ENCODE data around the gene PRSS36.
"Not testable (repeated sequence)": the region's sequence is repeated elsewhere in the genome, so short reads cannot be mapped to it uniquely, and the experiment has no call there.

PRSS36 gene

GRCh38 chr16:31183432-31184428 lies 33.9 kb upstream of the PRSS36 start:
- H3K4me3 ChIP-seq (replicated peaks; ENCODE audit: low read depth, low read length), result peak overlapping the region; percentile 86
- no peak for DNase-seq (ENCODE audit: extremely low read depth, low read depth)
- TF ChIP-seq CTCF (IDR thresholded peaks at IDR 0.05; ENCODE audit: low read depth, low read length, missing control alignments), result no peak

- no peak for DNase-seq (ENCODE audit: extremely low read depth, low read depth)
- H3K4me3 ChIP-seq (replicated peaks; ENCODE audit: low read depth, low read length), result peak overlapping the region; percentile 86
- TF ChIP-seq CTCF (IDR thresholded peaks at IDR 0.05; ENCODE audit: low read depth, low read length, missing control alignments), result no peak
Observed at GRCh38 chr16:31182391-31182790, 32.5 kb upstream of the PRSS36 start.

- H3K4me3 ChIP-seq (replicated peaks; ENCODE audit: low read depth, low read length), result peak overlapping the region; percentile 86
- no peak for TF ChIP-seq CTCF (IDR thresholded peaks at IDR 0.05; ENCODE audit: low read depth, low read length, missing control alignments)
- no peak for DNase-seq (ENCODE audit: extremely low read depth, low read depth)
Observed at GRCh38 chr16:31181102-31181830, 31.4 kb upstream of the PRSS36 start.

- DNase-seq (ENCODE audit: extremely low read depth, low read depth), result peak; percentile 63
- peak within 1 kb of the TSS; percentile 86 for H3K4me3 ChIP-seq (replicated peaks; ENCODE audit: low read depth, low read length)
- TF ChIP-seq CTCF (IDR thresholded peaks at IDR 0.05; ENCODE audit: low read depth, low read length, missing control alignments), result no peak
Observed at GRCh38 chr16:31179747-31180459, 30.0 kb upstream of the PRSS36 start, which contains the start of gene FUS. Gene FUS (plus strand): TSS chr16:31180139. CDS start chr16:31180215, 76 bp downstream.

GRCh38 chr16:31179219-31179746 lies 29.4 kb upstream of the PRSS36 start:
- DNase-seq (ENCODE audit: extremely low read depth, low read depth), result no peak
- peak overlapping the region; percentile 86 for H3K4me3 ChIP-seq (replicated peaks; ENCODE audit: low read depth, low read length)
- TF ChIP-seq CTCF (IDR thresholded peaks at IDR 0.05; ENCODE audit: low read depth, low read length, missing control alignments), result no peak

- peak; percentile 29 for DNase-seq (ENCODE audit: extremely low read depth, low read depth)
- TF ChIP-seq CTCF (IDR thresholded peaks at IDR 0.05; ENCODE audit: low read depth, low read length, missing control alignments), result no peak
- no peak overlapping the region for H3K4me3 ChIP-seq (replicated peaks; ENCODE audit: low read depth, low read length)
Observed at GRCh38 chr16:31177136-31177535, 27.3 kb upstream of the PRSS36 start.

- DNase-seq (ENCODE audit: extremely low read depth, low read depth); H3K4me3 ChIP-seq (replicated peaks; ENCODE audit: low read depth, low read length): not testable (repeated sequence)
Observed at GRCh38 chr16:31170048-31170447, 20.2 kb upstream of the PRSS36 start.
